Stimulated activated CD4-positive, alpha-beta T cell treated with anti-CD3 and anti-CD28 coated beads, Interleukin-4, amount 100 ng/mL, for 4 hours (primary cell): Measurements from ENCODE around the gene PLEKHH3.
"Not testable (repeated sequence)": the region's sequence is repeated elsewhere in the genome, so short reads cannot be mapped to it uniquely, and the experiment has no call there.

Experiments
- DNase-seq, 2 experiments: peaks; one replicate each; pipeline ENCODE4 v3.0.0-alpha.2; 2020

The PLEKHH3 gene

DNA sequence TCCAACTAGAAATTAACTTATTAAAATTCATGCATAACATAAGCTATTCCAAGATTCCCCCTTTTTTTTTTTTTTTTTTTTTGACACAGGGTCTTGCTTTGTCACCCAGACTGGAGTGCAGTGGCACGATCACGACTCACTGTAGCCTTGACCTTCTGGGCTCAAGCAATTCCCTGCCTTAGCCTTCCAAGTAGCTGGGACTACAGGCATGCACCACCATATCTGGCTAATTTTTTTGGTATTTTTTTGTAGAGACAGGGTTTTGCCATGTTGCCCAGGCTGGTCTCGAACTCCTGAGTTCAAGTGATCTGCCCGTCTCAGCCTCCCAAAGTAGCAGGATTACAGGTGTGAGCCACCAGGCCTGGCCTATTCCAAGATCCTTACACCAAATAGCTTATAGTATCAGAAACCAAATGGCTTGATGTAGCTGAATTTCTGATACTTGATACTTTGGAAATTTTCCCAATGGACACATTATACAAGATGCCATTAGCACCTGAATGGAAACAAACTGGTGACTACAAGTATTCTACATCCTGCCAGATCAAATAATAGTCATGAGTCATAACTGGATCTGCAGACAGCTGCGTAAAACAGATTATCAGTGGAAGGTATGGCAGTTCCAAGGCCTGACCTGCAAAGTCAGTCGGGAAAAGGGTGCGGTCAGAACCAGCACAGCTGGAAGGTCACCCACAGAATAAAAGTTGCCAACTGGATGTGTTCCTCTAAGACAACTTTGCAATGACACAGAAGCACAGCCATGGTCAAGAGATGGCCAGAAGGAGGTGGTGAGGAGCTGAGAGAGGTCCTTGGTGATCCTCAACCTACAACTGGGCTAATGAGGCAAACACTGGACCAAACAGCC, 52.8 kb downstream of the PLEKHH3 start:
- no peak for DNase-seq

DNA sequence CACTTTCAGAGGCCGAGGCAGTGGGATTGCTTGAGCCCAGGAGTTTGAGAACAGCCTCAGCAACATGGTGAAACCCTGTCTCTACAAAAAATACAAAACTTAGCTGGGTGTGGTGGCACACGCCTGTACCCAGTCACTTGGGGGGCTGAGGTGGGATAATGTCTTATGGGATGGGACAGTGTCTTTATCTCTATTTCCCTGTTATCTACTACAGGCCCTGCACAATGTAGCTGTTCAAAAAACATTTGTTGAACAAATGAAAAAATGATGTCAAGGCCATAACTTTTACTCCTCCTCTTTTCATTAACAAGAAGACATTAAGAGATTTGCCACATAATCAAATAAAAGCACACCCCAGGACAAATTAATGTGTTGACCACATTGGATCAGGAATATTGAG, 53.5 kb downstream of the PLEKHH3 start:
- DNase-seq, result no peak

DNA sequence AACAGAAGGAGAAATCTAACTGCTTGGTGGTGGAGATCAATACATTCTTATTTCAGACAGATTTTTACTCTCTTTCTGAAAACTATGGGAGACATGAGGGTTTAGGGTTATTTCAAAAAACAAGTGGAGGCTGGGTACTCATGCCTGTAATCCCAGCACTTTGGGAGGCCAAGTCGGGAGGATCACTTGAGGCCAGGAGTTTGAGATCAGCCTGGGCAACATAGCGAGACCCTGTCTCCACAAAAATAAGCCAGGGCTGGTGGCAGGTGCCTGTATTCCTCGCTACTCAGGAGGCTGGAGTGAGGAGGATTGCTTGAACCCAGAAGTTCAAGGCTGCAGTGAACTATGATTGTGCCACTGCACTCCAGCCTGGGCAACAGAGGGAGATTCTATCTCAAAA, 54.8 kb downstream of the PLEKHH3 start:
- not testable (repeated sequence) for DNase-seq

DNA sequence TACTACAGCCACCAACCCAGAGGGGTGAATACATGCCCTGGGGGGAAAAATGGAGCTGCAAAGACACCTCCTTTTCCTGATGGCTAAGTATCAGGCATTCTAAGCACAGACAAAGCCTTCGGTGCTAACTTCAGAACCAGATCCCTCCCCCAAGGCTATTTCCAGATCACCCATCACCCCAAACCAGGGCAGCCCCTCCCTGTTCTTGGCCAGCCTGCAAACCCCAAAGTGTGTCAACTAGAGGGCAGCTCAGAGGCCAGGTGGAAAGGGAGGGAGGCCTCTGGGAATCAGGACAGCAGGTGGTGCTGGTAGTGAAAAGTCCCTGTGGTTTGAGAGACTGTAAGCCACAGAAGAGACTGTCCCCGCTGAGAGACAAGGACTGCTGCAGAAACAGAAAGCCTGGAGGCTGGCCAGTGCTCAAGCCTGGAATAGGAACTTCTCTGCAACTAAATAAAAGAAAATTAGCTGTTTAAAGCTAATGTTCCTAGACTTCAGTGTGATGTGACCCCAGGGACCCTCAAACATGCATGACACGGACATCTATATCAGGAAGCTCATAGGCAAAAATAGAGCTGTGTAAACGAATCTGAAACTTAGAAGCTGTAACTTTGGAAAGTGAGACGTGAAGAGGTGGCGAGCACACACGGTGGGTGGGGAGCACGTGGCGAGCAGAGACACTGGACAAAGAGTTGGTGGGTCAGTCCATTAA, 58.2 kb downstream of the PLEKHH3 start:
- DNase-seq, result no peak

DNA sequence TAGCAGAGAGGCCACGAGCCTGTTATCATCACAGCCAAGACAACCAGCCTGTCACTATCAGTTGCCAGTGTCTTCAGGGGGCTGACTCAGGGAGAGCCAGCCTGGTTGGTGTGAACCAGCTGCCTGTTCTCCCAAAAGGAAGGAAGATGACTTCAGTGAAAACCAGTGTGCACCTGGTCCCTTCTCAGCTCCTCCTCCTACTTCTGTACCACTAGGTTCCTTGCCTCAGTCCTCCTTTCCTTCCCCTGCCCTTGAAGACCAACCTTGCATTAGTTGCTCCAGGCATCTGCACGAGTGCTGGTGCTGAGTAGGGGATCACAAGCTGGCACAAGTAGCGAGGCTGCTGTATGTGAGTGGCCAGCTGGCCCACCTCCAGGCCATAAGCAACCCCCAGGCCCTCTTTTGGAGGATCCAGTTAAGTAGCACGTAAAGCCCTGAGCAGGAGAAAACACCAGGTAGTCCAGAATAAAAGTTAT, 58.8 kb downstream of the PLEKHH3 start:
- DNase-seq, result no peak
